GM12875 (cell line): ENCODE data around the gene SMAD3.

Experiments
- H3K4me3 ChIP-seq: one replicate; pipeline ENCODE4 v1.5.1; 2011; ENCODE audit warnings: low read depth, low read length, control low read depth
- TF ChIP-seq, protein P1 (sequence below): IDR thresholded peaks from 2 replicates; pipeline ENCODE4 v1.5.1; 2011; ENCODE audit warnings: low read depth, mild to moderate bottlenecking, control low read depth, inconsistent platforms, low read length, moderate library complexity, borderline replicate concordance; ENCODE audit not compliant: insufficient read depth

The SMAD3 gene

DNA sequence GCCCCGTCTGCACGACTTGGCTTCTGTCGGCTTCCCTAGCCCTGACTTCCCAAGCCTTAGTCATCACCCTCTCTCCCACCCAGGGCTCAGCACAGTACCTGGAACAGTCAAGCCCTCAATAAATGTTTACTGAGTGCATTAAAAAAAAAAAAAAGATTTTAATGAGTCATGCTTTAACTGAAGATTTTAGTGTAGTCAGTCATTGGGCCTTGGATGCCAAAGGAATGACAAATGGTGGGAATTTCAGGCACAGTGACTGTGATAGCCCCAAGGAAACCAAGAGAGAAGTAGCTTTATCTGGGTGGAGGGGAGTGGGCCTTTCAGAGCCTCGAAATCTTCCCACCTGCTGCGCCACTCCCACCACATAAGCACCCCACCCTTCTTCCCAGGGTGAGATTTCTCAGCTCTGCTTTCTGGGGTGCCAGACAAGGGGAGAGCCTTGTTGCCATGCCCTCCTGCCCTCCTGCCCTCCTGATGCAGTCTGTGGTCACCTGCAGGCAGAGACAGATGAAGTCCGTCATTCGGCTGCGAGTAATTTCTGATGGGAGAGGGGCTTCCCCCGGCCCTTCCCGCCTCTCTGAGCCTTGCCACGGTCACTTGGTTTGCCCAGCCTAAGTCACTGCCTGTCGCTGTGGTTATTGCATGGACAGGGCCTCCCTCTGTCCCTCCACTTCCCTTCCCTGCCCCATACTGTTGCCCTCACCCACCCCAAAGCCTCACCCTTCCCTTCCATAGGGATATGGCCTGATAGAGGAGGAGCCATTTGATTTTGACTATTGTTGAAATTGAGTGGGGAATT is 41.8 kb downstream of the SMAD3 start:
- no peak overlapping the region for H3K4me3 ChIP-seq
- TF ChIP-seq, protein P1, sequence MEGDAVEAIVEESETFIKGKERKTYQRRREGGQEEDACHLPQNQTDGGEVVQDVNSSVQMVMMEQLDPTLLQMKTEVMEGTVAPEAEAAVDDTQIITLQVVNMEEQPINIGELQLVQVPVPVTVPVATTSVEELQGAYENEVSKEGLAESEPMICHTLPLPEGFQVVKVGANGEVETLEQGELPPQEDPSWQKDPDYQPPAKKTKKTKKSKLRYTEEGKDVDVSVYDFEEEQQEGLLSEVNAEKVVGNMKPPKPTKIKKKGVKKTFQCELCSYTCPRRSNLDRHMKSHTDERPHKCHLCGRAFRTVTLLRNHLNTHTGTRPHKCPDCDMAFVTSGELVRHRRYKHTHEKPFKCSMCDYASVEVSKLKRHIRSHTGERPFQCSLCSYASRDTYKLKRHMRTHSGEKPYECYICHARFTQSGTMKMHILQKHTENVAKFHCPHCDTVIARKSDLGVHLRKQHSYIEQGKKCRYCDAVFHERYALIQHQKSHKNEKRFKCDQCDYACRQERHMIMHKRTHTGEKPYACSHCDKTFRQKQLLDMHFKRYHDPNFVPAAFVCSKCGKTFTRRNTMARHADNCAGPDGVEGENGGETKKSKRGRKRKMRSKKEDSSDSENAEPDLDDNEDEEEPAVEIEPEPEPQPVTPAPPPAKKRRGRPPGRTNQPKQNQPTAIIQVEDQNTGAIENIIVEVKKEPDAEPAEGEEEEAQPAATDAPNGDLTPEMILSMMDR, result no peak

DNA sequence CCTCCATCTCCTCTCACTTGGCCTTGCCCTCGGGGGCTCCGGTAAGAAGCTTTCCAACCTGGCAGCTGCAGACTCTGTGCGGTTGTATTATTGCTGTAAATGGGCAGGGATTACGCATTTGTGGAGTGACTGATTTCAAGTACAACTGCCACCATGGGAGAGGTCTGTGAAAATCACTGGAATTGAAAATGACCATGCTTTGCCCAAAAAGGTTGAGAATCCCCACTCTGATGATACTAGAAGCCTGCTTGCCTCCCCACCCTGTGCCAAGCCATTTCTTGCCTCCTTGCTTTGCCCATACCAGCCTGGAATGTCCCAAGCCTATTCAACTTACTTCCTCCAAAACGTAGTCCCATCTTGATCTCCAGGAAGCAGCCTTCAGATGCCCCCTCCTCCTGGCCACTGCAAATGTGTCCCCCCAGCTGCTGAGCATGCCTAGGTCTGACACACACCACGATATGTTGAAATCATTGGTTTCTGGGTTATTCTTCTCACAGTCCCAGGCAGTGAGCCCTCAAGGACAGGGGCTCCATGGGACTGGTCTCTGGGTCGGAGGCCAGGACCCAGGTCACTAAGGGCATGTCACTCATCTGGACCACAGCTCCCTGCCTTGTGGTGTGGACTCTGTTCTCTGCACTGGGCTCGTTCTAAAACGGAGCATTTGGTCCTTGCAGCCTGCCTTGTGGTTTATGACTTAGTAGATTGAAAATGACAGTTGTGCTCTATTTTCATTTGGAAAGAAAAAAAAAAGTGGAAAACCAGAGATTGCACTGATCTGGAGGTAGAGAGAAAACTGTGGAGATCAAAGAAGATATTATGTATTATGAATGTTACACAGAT is 42.9 kb downstream of the SMAD3 start:
- TF ChIP-seq, protein P1, result no peak
- no peak overlapping the region for H3K4me3 ChIP-seq

DNA sequence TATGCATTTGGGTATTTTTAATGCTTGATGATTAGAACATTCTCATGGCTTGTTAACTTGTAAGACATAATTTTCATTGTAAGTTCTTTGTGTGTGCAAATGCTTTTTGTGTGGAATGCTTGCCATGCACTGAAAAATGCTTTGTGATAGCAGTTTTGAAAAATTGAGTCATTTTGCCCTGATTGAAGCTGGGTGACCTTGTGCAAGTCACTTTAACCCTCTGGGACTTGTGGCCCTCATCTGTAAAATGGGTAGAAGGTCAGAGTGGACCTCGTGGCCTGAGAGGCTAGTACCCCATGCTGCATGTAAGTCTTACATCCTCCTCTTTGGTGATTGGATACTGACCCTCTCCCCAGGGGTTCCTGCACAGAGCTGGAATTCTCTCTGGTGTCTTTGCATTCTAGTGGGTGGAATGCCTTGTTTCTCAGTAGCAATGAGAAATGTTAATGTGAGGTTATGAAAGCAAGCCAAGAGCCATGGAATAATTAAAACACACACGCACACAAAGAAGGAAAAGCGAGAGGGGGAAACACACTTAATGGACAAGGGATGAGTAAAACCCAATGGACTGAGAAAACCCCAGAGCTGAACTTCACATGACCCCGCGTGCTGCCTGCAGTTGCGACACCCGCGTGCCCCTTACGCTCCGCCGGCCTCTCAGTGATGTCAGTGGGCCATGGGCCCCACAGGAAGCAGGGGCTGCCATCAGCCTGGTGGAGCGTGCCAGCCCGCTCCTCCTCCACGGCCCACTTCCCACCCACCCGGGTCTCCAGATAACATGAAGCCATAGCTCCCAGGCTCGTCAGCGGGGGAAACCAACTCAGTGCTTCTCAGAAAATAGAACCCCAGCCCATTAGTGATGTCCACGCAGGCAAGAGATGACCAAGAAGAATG is 44.0 kb downstream of the SMAD3 start:
- no peak overlapping the region for H3K4me3 ChIP-seq
- TF ChIP-seq, protein P1, result no peak

DNA sequence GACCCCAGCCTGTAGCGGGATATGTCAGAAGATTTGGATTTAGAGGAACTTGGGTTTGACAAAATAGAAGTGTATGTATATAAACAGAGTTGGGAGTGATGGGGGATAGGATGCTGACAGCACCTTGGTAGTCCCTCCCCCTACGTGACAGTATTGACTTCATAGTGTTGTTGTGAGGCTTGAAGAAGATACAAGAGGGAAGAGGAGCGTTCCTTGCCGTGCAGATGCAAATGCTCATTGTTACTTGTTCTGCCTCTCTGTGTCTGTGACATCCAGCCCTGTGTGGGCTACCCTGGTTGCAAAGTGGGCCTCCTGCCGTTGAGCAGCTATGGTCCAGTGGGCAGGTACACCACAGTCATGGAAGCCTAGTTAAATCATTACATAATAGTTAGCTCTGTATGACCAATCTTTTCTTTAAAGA is 45.0 kb downstream of the SMAD3 start:
- TF ChIP-seq, protein P1, result no peak
- no peak overlapping the region for H3K4me3 ChIP-seq

DNA sequence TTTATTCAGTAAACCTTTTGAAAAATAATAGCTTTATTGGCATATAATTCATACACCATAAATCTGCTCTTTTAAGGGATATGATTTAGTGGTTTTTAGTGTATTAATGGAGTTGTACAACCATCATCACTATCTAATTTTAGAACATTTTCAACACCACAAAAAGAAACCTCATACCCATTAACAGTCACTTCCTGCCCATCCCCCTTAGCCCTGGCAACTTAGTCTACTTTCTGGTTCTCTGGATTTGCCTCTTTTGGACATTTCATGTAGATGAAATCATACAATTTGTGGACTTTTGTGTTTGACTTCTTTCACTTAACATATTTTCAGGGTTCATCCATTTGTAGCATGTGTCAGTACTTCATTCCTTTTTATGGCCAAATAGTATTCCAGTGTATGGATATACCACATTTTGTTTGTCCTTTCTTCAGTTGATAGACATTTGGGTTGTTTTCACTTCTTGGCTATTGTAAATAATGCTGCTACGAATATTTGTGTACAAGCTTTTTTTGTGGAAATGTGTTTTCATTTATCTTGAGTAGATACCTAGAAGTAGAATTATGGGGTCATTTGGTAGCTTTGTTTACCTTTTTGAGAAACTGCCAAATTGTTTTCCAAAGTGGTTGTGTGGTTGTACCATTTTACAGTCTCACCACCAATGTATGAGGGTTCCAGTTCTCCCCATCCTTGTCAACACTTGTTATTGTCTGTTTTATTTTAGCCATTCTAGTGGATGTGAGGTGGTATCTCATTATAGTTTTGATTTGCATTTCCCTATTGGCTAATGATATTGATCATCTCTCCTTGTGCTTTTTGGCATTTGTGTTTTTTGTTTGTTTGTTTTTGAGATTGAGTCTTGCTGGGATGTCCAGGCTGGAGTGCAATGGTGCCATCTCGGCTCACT is 45.8 kb downstream of the SMAD3 start:
- no peak overlapping the region for H3K4me3 ChIP-seq
- TF ChIP-seq, protein P1, result no peak

DNA sequence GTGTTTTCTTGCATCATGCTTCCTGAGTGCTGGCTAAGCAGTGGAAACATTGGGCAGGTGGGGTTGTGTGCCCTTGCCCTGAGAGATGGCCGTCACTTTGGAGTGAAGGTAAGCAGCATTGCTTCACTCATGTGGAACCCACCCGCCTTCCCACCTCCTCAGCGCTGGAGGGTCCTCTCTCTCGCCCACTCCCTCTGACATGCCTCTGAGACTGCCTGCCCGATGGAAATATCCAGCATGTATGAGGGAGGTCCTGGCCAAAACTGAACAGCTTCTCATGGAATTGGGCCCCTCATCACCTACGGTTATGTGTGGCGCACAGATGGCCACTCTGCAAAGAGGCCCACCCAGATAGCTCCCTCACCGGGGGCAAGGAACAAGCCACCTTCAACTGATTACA is 48.6 kb downstream of the SMAD3 start:
- H3K4me3 ChIP-seq, result no peak overlapping the region
- TF ChIP-seq, protein P1, result no peak
